Activated CD8-positive, alpha-beta memory T cell treated with anti-CD3 and anti-CD28 coated beads, Interleukin-2, amount 50 U/mL, for 1 hour (primary cell): ENCODE measurements around the gene KRT2.

Experiments used
- DNase-seq: peaks from one replicate; pipeline ENCODE4 v3.0.0-alpha.2; 2020; ENCODE audit errors: extremely low read depth

KRT2 gene

DNA sequence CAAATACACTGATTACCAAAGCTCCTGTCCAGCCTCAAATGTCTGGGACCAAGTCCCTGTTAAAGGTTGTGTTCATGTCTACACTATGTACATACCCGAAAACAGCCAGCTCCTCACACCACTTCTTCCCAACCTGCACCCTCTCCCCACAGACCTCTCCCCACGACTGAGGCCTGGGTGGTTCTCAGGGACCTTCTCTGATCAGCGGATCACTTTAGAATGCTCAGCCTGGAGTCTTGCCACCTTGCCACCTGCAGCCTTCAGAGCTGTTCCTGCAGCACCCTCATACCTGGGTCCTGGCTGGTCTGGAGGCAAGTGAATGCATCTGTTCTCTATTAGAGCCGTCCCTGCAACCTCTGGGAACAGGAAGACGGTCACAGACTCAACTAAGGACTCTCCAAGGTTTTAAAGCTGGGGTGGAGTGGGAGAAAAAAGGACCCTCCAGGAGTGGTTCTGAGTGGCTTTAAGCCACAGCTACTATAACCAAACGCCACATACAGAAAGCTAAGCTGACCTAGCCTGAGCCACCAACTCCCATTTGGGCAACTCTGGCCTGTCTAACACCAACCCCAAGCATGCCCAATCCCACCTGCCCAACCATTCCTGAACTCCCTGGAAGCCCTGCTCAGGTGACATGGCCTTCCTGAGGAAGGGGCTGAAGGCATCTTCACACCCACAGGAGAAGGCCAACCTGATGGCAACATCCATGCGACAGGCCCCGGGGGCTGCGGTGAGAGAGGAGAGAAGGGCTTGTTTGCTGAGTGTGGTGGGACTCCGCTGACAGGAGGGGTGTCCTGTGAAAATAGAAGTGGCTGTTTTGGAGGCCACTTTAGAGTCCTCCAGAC lies 8.6 kb downstream of the KRT2 start:
- no peak for DNase-seq

DNA sequence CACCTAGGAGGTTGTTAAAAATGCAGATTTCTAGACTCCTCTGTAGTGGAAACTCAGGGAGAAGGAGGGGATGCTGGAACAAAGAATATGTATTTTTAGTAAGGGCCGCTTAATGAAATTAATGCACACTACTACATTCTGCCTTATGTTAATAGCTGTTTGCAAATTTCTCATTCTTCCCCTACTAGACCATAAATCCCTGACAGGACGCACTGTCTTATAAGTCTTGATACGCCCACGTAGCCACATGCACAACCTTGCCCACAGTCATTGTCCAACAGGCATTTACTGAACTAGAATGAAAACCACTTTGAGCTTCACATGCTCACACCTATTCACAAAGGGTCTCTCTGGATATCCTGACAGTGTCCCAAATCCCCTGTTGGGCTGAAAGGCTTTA lies 10.5 kb downstream of the KRT2 start:
- DNase-seq, result no peak

DNA sequence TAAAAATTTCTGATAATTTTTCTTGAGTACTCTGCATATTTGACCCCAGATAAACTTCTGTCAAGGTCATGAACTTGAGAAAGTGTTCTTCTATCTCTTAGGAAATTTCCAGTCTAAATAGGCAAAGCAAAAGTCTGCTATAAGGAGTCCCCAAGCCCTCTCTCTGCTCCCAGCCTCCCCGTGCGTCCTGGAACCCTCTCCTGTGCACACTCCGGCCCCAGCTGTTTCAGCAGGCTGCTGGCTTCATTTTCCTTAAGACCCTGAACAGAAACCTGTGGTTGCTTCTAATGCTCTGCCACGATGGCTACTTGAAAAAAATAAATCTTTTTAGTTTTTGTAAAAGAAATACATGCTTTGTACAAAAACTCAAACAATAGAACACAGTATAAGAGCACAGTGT lies 14.7 kb downstream of the KRT2 start:
- DNase-seq, result no peak

DNA sequence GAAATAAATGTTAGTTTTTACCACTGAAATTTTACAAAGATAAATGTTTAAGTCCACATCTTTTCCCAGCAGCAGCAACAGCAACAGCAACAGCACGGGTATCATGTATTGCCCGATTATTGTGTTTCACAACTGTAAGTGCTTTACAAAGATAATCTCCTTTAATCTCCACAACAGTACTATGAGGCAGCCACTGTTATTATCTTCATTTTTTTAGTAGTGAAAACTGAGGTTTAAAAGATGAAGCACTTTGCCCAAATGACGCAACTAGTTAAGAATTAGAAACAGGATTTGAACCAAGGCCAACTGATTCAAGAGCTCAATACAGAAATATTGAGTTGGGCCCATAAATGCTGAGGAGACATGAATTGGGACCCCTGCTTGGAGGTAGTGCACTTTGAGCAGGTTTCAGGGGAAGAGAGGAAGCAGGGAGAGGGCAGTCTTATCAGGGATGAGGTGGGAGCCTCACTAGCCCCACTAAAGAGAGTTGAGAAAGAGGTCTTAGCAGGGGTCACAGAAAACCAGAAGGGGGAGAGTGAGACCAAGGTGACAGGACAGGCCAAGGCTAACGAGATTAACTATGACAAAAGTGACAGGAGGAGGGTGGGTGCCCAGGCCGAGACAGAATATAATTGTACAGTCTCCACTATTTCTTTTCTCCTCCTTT lies 15.3 kb downstream of the KRT2 start:
- DNase-seq, result no peak

DNA sequence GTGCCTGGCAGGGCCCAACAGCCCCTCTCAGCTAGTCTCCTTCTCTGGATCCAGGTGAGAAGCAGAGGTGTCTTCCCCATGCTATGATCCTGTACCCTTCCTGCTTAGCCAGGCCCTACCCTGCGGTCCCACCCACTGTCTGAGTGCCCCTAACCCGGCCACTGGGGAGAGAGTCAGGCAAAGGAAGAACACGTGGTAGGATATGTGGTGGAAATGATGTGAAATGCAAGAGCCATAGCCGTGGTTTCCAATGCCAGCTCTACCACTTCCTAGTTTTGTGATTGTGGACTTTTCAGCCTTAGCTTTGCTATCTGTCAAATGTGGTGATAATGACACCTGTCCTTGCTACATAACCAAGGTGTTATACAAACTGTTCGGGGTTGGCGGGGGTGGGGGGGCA lies 15.8 kb downstream of the KRT2 start:
- DNase-seq, result no peak

DNA sequence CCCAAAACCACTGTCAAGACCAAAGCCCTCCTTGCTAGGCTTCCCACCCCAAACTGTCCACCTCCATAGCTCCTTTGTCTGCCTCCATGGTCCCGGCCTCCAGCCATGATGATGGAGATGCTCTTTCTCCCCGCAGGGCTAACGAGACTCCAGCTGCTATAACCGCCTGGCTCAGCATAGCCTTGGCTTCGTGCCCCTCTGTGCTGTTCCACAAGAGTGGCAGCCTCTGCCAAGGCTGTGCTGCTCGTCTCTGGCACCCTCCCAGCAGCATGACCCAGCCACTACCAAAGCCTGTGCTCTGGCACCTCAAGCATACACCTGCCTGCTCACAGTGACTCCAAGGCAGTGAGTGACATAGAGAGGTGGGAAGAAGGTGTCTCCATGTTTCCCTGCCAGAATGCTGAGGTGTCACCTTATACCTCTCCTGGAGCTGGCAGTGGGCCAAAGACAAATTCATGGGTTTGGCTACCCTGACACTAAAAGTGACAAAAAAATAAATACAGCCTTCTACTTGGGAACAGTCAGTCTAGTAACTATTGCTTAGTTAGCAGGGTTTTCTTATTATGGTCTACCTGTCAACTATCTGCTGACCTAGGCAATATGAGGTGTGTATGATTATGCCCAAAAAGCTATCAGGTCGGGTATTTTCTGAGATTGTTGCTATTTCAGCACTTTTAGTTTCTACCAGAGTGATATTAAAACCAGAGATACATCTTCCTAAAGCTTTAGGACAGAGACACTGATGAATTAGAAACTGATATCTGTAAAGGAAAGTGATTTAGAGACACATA lies 17.6 kb downstream of the KRT2 start:
- no peak for DNase-seq

DNA sequence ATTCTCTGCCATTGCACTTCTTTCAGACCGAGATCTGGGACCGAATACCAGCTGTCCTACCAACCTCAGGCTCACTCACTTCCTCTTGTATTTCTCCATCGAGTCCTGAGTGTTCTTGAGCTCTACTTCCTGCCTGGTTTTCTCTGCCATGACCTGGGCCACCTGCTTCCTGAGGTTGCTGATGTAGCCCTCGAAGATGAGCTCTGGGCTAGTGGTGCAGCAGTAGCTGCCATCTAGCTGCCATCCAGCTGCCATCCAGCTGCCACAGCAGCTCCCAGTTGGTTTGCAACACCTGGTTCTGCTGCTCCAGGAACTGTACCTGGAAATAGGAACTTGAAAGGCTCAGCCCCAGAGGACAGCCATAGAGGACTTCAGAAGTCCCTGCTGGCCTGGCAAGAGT lies 18.6 kb downstream of the KRT2 start:
- DNase-seq, result no peak

DNA sequence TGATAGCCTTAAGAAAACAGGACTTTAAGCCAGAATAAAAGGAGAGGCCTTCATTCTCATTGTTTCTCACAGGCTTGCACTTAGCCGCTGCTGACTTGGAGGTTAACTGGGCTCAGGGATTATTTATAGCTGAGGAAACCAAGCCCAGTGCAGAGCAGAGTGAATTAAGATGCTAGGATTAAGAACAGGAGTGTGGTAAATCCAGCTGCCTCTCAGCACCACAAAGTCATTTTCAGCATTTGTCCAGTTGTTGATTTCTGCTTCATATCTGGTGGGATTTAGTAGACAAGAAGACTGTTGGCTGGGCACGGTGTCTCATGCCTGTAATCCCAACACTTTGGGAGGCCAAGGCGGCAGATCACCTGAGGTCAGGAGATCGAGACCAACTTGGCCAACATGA lies 19.4 kb downstream of the KRT2 start:
- no peak for DNase-seq

DNA sequence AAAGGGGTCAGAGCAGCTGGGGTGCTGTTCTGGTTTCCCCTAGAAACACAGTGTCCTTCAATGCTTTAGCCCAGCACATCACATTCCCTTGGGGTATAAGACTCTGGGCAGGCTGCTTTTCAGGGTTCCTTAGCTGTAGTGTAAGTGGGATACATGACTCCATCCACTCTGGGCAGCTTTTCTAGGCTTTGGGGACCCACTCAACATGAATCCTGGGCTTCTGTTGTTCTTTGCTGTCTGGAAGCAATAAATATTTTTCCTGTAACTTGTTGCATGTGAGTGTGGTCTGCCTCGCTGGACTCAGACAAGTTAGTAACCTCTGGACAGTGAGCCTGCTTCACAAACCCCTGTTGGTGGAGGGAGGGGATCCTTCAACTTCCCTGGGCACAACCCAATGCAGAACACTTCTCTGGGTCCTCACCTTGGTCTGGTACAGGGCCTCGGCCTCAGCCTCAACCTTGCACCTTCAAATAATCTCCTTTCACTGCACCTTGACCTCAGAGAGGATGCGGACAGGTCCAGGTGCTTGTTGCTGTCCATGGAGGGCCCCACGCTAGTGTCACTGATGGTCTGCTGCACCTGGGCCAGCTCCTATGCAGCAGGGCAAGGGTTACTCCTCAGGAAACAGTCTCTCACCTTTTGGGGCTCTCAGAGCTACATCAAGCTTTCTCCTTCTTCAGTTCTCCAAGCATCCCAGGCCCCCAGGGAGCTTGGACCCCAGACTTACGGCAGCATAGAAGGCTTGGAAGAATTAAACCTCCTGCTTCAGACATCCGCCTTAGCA lies 20.1 kb downstream of the KRT2 start:
- no peak for DNase-seq

DNA sequence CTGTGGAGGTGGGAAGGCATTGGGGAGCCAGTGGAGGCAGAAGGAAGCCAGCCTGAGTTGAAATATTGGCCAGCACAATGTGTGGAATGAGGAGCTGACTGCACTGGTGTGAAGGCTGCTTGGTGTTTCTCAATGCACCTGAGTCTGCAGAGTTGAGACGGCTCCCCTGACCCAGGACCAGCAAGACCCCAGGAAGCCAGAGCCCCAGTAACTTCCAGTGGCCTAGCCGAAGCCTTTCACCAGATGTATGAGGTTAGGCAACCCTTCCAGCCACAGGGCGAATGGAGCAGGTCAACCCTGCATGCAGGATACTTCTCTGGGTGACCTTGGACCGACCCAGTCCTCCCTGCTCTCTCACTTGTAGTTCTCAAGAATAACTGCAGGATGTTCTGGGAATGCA lies 20.7 kb downstream of the KRT2 start:
- no peak for DNase-seq

DNA sequence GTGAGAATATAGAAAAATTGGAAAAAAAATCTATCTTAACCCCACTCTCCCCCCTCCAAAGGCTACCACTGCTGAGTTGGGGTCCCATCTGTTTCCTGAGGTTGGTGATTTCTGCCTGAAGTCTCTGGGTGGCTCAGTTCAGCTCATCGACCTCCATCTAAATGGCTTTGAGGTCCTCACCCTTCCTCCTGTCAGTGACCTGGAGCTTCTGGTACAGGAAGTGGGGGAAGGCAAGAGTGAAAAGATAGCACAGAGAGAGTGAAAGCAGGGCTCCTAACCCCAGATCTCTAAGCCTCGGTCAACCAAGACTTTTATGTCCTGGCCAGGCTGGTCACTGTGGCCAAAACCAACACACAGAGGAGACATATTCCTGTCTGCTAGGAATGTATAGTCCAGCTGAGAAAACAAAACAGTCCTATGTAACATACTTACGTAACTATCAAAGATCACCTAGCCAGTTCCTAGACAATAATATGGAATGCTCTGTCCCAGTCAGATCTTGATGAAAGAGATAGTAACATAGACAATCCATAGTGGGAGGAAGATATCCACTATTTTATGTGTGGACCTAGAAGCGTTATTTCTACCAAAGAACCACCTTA lies 21.3 kb downstream of the KRT2 start:
- DNase-seq, result no peak

DNA sequence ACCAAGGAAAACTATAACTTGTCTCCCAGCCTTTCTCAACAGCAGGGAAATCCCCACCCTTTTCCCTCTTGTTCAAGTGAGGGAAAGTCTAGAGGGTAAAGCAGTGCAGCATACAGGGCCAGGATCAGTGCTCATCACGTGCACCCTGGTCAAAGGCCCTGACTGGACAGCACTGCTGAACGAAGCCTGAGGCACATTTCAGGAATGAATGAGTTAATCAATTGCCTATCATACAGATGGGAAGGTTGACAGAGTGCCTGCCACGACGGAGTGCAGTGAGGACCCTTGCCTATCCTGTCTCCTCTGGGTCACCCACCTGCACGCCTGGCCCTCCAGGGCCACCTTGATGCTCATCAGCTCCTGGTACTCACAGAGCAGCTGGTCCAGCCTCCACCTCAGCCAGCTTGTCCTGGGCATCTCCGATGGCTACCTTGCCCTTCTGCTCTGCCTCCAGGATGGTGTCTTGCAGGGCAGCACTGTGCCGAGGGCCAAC lies 22.0 kb downstream of the KRT2 start:
- DNase-seq, result no peak

DNA sequence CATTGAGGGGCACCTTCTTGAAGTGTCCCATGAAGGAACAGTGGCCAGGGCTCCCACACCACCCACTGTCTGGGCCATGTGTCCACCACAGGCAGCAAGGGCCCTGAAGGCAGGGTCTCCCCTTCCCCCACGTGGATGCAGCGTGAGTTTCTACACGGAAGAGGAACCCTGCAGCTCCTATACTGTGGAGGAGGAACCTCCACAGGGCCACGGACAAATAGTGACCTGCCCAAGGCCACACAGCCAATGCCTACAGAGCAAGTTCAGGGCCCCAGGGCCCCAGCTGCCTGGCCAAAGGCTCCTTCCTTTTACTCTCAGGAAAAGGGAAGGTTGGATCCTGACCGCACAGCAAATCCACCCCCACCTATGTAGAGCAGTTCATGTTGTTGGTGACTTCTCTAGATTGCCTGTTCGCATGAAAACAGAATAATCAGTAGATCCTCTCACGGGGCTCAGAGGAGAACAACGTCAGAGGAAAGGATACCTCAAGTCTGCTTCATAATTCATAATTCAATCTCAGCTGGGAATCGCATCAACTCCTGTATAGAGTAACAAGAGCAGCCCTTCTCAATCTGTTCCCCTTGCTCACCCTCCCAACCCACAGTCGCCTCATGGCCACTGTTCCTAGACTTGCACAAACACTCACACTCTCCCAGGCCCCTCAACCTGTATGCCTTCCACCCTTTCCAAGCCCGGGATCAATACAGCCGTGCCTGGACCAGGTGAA lies 22.6 kb downstream of the KRT2 start:
- no peak for DNase-seq

DNA sequence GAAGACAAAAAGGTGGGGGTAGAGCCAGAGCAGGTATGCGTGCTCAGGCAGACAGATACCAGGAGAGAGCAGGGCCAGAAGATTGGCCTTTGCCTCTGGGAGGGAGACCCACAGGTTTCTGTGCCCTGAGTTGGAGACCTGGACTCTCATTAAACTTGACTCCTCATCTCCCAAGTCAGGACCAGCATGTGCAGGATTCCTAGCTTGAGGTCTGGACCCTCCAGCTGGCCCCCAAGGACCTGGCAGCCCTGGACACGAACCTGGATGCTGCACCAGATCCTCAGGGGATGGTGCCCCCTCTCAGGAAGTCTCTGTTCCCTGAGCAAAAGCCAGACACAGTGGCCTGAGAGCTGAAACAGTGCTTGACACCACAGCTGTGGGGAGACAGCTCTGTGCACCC lies 23.2 kb downstream of the KRT2 start:
- no peak for DNase-seq

DNA sequence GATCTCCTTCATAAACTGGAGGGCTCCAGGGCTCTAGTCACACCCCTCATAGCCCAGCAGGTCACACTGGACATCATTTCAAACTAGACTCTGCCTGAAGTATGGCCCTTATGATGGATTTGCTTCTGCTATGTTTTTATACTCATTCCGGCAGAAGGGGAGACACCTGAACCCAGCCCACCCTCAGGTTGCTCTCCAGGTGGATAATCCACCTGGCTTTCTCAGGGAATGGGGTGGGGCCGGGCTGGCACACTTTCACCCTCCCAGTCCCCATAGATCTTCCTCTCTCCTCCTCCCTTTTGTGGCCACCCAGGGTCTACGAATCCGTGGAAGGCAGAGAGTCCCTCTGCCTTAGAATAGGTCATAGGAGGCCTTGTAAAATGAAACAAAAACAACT lies 23.9 kb downstream of the KRT2 start:
- DNase-seq, result no peak

DNA sequence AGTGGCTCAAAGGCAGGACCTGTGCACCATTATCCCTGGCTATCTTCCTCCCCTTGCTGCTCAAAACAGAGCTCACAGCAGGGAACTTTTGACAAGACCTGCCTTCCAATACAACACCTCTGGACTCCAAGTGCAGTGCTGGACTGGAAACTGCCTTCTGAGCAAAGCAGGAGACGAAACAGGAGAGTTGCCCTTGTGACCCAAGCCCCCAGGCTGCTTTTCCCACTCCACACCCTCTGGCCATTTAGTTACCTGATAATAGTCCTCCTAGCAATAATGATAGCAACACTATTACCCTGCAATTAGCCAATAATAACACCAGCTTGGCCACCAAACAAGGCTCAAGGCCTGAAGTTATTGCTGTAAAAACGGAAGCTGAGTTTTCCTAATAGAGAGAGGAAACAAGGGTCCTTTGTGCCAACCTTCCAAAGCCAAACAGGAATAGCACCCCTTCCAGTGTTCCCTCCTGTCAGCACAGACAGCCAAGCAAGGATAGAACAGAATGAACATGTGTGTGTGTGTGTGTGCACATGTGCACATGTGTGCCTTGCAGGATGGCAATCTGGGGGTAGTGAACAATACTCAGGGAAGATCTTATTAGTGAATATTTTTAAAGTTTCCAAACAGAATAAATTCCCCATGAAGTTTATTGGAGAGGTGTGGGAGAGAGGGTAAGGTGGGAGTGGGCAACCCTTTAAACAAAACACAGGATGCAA lies 24.5 kb downstream of the KRT2 start:
- no peak for DNase-seq

DNA sequence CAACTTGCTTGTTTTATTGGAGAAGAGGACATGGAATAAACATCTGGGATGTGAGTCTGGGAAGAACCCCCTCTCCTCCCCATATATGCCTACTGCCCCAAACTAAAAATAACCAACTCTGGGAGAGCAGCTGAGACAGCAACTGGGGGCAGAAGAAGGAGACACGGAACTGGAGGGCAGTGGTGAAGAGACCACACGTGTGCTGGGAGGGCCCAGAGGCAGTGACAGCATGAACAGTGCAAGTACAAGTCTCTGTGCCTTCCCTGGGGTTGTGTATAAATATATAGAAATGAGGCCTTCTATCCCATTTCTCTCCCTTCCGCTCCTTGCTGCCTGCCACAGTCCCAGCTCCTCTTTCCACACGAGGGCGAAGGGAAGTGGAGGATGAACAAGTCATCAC lies 29.7 kb downstream of the KRT2 start:
- no peak for DNase-seq

DNA sequence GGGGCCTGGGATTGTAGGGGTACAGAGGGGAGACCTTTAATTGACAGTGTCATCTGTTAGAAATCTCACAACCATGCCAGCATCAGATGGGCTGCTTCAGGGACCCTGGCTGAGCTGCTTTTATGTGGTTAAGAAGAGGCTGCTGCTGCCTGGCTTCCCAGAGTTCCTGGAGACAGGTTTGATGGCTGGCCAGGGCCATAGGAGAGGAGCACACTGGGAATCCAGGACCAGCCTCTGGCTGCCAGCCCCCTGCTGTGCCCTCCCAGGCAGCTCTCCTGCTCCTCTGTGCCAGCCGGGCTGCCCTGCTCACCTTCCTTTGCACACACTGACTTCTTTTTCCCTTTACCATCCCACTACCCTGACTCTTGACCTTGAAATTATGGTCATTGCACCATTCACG lies 33.1 kb downstream of the KRT2 start:
- DNase-seq, result no peak

DNA sequence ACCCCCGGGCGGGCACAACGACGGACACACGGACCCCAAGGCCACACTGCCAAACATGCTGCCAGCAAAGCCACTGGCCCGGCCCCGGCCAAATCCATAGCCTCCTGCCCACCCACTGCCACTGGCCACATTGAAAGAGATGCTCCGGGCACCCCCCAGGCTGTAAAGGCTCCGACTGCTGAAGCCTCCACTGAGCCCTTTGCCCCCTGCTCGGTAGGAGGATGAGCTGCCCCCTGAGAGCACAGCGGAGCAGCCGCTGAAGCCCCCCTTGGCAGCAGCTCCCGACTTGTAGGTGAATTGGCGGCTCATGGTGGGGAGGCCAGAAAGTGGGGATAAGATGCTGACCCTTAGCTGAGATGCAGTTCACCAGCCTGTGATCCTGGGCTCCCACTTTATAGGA lies 33.8 kb downstream of the KRT2 start, which contains the start of gene KRT73:
Gene KRT73, minus strand, starts transcription at position 344 of the 400 bp plus-strand sequence. Its CDS starts 35 bp downstream, at position 309.
- DNase-seq, result no peak

DNA sequence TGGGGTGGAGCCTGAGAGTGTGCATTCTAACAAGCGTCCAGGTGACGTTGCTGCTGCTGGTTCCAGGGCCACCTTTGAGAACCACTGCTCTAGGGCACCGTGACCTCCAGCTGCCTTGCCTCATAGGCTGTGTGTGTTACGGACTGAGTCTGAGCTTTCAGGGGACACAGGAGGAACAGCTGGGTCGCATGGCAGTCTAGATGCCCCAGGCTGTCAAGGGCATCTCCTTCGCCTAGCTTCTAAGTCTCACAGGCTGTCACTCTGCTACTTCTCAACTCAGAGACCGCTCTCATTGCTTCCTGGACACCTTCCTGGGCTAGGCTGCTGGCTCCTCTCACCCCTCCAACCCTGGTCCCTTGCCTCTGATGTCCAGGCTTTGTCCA lies 34.6 kb downstream of the KRT2 start:
- no peak for DNase-seq
